GM12801 (cell line): ENCODE measurements around the gene AICDA.

Source experiments
- TF ChIP-seq, protein P1 (sequence below): IDR thresholded peaks from one replicate; pipeline ENCODE4 v1.5.1; 2011; ENCODE audit warnings: control low read depth; ENCODE audit not compliant: insufficient read length; ENCODE audit errors: extremely low read depth

Gene AICDA

DNA sequence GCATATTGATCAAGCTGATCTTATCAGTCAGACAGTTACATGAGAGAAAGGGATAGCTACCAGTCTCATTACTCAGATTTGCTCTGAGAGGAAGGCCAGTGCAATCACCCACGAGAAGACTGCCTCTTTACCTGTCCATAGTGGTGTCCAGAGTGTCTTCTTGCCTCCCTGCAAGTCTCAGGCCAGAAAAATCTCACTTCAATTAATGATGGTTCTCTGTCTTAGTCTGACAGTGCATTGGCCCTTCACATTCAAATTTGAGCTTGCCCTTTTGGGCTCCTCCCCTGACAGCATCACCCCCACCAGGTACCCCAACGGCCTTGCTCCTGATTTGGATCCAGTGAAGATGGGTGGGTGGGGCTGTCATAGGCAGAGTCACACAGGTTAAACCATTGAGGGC is at the start of gene AICDA:
TSS of gene AICDA (minus strand) at position 231 of the 400 bp plus-strand sequence. CDS start at position 139, 92 bp downstream.
- TF ChIP-seq, protein P1, sequence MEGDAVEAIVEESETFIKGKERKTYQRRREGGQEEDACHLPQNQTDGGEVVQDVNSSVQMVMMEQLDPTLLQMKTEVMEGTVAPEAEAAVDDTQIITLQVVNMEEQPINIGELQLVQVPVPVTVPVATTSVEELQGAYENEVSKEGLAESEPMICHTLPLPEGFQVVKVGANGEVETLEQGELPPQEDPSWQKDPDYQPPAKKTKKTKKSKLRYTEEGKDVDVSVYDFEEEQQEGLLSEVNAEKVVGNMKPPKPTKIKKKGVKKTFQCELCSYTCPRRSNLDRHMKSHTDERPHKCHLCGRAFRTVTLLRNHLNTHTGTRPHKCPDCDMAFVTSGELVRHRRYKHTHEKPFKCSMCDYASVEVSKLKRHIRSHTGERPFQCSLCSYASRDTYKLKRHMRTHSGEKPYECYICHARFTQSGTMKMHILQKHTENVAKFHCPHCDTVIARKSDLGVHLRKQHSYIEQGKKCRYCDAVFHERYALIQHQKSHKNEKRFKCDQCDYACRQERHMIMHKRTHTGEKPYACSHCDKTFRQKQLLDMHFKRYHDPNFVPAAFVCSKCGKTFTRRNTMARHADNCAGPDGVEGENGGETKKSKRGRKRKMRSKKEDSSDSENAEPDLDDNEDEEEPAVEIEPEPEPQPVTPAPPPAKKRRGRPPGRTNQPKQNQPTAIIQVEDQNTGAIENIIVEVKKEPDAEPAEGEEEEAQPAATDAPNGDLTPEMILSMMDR = no peak

DNA sequence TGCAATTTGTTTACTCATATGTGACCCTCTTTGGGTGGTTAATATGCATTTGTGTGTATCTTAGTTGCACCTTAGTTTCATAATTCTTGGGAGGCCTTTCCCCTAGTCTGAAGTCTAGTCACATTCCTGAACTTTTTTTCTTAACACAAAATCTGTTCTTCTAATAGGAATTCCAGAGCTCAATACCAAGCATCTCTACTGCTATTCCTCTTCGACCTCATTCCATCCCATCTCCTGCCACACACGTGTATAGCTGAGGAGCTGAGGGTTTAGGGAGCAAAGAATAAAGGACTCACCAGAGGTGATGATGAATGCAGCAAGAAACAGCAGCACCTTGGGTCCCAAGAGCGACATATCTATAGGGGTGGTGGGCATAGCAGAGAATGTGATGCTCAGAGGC is 49.1 kb upstream of the AICDA start:
- TF ChIP-seq, protein P1 = no peak

DNA sequence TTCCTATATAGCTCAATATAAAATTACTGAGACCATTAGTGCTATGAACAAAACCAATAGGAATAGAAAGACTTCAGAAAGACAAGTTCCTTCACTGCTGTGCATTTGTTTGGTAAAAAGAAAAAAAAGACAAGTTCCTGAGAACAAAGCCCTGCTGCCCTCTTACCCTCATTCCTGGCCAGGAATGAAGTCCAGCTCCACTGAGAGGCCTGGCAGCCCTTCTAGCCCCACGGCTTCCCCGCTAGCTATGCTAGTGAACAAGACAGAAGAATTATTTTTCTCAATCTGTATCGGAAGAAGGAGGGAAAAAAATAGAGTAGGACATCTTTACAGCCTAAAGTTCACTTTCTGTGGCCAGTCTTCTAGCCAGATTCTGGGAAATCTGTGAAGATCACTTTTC is 48.4 kb upstream of the AICDA start:
- TF ChIP-seq, protein P1 = no peak

DNA sequence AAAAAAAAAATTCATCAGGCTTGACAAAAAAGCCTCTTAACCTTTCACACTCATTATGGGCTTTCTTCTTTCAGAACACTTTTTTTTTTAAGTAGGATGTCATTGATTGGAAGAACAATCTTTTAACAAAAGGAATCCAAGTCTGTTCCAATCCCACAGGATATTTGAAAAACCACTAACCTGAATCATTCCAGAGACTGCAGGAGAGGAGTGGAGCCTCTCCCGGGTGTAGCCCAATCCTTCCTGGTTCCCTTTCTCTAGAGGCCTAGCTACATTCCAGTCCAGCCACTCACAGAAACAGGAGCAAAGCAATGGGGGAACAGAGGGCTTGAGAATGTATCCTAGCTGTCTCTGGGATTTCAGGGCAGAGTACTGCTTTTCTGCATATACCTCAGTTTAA is 45.7 kb upstream of the AICDA start:
- TF ChIP-seq, protein P1 = no peak

DNA sequence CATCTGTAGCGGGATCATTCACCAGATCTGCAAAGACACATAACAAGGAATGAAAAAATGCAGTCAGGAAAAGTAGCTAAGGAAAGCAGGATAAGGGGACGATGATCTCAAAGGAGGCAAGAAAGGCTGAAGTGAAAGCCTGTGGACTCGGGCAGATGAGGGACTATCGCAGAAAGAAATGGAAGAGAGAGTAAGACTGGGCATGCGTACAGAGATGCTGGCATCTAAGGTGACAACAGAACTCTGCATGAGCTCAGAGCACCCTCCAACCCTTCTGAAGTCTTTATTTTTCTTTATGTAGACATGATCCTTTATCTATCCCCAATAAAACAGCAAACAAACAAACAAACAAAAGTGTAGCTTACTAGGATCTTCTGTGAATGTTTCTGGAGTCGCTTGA is 42.8 kb upstream of the AICDA start:
- TF ChIP-seq, protein P1 = no peak

DNA sequence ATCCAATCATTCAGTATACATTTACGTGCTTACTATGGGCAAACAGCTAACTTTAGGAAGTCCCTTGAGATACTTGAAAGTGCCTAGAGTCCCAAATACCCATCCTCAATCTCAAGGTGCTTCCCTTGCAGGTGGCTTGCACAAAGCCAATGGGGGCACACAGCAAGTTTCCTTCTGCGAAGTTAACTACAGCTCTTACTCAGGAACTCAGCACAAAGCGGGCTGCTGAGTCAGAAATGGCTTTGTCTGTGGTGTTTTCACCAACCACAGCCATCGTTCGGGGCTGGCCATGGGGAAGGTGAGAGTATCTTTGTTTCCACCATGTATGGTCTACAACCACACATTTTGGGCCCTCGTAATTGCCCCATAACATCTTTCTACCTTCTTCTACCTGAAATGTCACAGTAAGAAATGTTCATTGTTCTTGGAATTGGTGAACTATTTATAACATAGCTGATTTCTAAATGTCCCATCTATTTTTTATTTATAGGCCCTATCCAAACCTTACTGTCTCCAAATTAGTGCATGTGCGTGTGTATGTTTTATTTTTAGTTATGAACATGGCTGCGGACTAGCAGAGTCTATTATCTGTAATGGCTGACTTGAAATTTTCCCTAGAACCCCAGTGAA is 36.0 kb upstream of the AICDA start:
- TF ChIP-seq, protein P1 = no peak

DNA sequence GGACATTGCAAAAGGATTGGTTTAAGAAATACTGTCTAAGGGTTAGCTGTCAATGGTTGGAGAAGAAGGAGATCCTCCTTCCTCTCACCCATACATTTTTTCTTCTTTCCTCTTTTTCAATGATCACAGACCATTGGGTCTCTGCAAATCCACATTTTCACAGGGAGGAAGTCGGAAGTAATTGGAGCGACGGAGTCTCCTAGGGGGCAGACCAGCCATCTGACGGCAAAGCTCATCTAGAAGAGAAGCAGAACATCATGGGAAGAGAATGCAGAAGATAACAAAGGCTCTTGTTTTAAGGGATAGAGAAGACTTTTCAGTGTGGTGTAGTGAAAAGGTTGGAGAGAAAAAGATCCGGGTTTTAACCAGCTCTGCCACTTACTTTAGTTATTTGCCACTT is 35.3 kb upstream of the AICDA start:
- TF ChIP-seq, protein P1 = no peak
